Testis (tissue), 2 donors: ENCODE results near the gene GRID2.

Experiments
- CTCF ChIP-seq, 3 experiments: fragments of 450-650 bp in 2 of 3; fragments of 200-600 bp in 1 of 3; sonication (generic) in 1 of 3; IDR thresholded peaks; one replicate each; pipeline ENCODE4 v1.5.1; 2016 to 2019; ENCODE audit warnings: antibody characterized with exemption in 3 of 3, mild to moderate bottlenecking in 2 of 3, moderate library complexity in 1 of 3
- POLR2A ChIP-seq: fragments of 450-650 bp; IDR thresholded peaks from one replicate; pipeline ENCODE4 v1.6.1; 2017; ENCODE audit warnings: antibody characterized with exemption, mild to moderate bottlenecking, moderate library complexity

- TF ChIP-seq POLR2A (no peak), CTCF (IDR thresholded peaks at IDR 0.05) (no peak)
Measured at GRCh38 chr4:92346289-92346688, 42.5 kb downstream of the GRID2 start.
